Measurements from ENCODE around the gene NAALADL2. TPM values are rescaled to one million over a fixed set of nuclear protein-coding genes. Genes with fewer than 3 reads are reported as not detected.

NAALADL2 gene
- total RNA-seq, 1 experiment from 2014 or later: 2.7 TPM

DNA sequence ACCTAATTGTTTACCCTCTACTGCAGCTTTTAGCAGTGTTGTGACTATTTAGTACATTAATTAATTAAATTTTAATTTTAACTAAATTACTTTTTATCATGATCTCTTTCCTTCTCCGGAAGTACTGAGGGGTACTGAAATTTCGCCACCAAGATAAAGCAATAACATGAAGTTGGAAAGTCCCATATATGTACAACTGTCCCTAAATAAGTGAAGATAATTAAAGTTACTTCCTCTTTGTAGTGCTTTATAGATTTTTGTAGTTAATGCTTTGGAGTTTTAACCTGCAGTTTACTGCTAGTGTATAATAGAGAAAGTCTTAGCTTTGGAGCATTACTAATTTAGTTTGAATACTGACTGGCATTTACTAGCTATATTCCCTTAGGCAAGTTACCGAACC, 325.3 kb downstream of the NAALADL2 start:
- no peaks in the 10 kb centered on the region for H3K4me1 ChIP-seq (ENCODE audit: control insufficient read depth, insufficient read depth, low read length)
- intact Hi-C loops (cut with micrococcal nuclease; ENCODE audit: unreplicated experiment) (no loop called here), in situ Hi-C loops (cut with HindIII; ENCODE audit: low pct_unique_long_range_greater_than_20kb, low sequenced_read_pairs) (no loop called here)
- CTCF ChIA-PET: no interaction called here
- no peaks in the 10 kb centered on the region for H3K27me3 ChIP-seq (ENCODE audit: control insufficient read depth, insufficient read depth, low read length)
- no peak overlapping the region for H3K27ac ChIP-seq (ENCODE audit: low read length)
- H3K4me3 ChIP-seq (ENCODE audit: low read depth in 2 of 2, low read length in 2 of 2): no peak overlapping the region
- POLR2A ChIA-PET: no interaction called here
- TF ChIP-seq SIN3A (IDR thresholded peaks at IDR 0.05; ENCODE audit: borderline replicate concordance, insufficient read depth, low read depth, low read length) (no peak), POLR2AphosphoS5 (IDR thresholded peaks at IDR 0.05; ENCODE audit: low read depth, low read length) (no peak), TCF7L2 (IDR thresholded peaks at IDR 0.05; ENCODE audit: low read depth, low read length) (no peak), CTCF (IDR thresholded peaks at IDR 0.05) (no peak)
- no peaks in the 10 kb centered on the region for H3K36me3 ChIP-seq (ENCODE audit: control insufficient read depth, insufficient read depth, low read length)
- ATAC-seq: no peak
- no peaks in the 10 kb centered on the region for H3K9me3 ChIP-seq (ENCODE audit: control insufficient read depth, insufficient read depth, low read depth, low read length)
- BruUV-seq (replicated peaks): no TSS peak
- no peak for DNase-seq (ENCODE audit: low read depth, low spot score)

- H3K36me3 ChIP-seq (ENCODE audit: control insufficient read depth, insufficient read depth, low read length): no peaks in the 10 kb centered on the region
- ChIA-PET POLR2A (no interaction called here), CTCF (no interaction called here)
- in situ Hi-C loops (cut with HindIII; ENCODE audit: low pct_unique_long_range_greater_than_20kb, low sequenced_read_pairs) (no loop called here), intact Hi-C loops (cut with micrococcal nuclease; ENCODE audit: unreplicated experiment) (no loop called here)
- no TSS peak for BruUV-seq (replicated peaks)
- H3K27ac ChIP-seq (ENCODE audit: low read length): no peak overlapping the region
- no peak overlapping the region for H3K4me3 ChIP-seq (ENCODE audit: low read depth in 2 of 2, low read length in 2 of 2)
- no peak for ATAC-seq
- H3K4me1 ChIP-seq (ENCODE audit: control insufficient read depth, insufficient read depth, low read length): no peaks in the 10 kb centered on the region
- no peak for DNase-seq (ENCODE audit: low read depth, low spot score)
- H3K27me3 ChIP-seq (ENCODE audit: control insufficient read depth, insufficient read depth, low read length): no peaks in the 10 kb centered on the region
- no peak for TF ChIP-seq CTCF (IDR thresholded peaks at IDR 0.05)
- TF ChIP-seq TCF7L2 (IDR thresholded peaks at IDR 0.05; ENCODE audit: low read depth, low read length): no peak
- TF ChIP-seq POLR2AphosphoS5 (IDR thresholded peaks at IDR 0.05; ENCODE audit: low read depth, low read length): no peak
- no peak for TF ChIP-seq REST (IDR thresholded peaks at IDR 0.05; ENCODE audit: insufficient read depth in 1 of 2, low read depth in 2 of 2, low read length in 1 of 2)
- TF ChIP-seq SIN3A (IDR thresholded peaks at IDR 0.05; ENCODE audit: borderline replicate concordance, insufficient read depth, low read depth, low read length): no peak
- no peaks in the 10 kb centered on the region for H3K9me3 ChIP-seq (ENCODE audit: control insufficient read depth, insufficient read depth, low read depth, low read length)
Measured at GRCh38 chr3:175185903-175186302, 326.8 kb downstream of the NAALADL2 start.
